KOPT-K1 (cell line): ENCODE data around the gene TXNL4A.
"Not testable (repeated sequence)": the region's sequence is repeated elsewhere in the genome, so short reads cannot be mapped to it uniquely, and the experiment has no call there.

Experiments used
- H3K27ac ChIP-seq: fragments of 200-600 bp; sonication (generic); 2 replicates; pipeline ENCODE4 v1.5.1; 2016; ENCODE audit warnings: antibody characterized with exemption, mild to moderate bottlenecking, low read depth, low read length; ENCODE audit not compliant: poor library complexity, severe bottlenecking
- H3K36me3 ChIP-seq: fragments of 200-600 bp; sonication (generic); 2 replicates; pipeline ENCODE4 v1.5.1; 2017; ENCODE audit warnings: antibody characterized with exemption, mild to moderate bottlenecking, low read length, moderate library complexity; ENCODE audit not compliant: insufficient read depth
- H3K9me3 ChIP-seq: fragments of 200-600 bp; sonication (generic); 2 replicates; pipeline ENCODE4 v1.5.1; 2017; ENCODE audit warnings: antibody characterized with exemption, low read length, mild to moderate bottlenecking; ENCODE audit not compliant: insufficient read depth, poor library complexity, severe bottlenecking

The TXNL4A gene

DNA sequence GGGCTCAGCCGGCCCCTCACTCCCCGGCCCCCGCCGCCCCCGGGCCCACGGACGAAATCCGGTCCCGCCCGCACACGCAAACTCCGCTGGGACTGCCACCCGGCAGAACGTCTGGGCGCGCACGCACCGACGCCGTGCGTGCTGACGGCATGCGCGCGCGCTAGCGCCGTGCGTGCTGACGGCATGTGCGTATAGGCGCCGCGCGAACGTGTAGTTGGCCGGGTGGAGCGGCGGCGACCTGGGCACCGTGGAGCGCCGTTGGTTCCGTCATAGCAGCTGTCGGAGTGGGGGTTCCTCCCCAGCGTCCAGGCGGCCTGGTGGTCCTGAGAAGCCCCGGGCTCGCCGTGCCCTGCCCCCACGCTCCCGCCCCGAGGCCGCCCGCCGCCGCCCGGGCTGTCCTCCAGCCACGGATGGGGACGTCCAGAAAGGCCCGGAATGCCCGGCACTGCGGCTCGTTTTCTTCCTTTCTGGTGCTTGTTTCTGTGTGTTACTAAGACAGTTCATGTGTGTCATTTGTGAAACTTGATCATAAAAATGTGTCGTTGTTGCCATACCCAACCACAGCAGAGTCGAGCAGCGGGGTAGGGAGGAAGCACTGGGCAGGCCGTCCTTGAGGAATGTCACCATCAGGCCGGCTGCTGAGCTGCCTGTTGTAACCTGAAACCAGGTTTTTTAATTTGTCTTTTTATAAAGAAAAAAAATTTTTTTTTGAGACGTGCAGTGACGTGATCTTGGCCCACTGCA is at the start of gene TXNL4A:
Gene TXNL4A, minus strand, starts transcription at position 113 of the 744 bp plus-strand sequence. CDS start 171 bp downstream, outside the sequence.
- Histone ChIP-seq H3K27ac (peak within 1 kb of the TSS; percentile 89), H3K36me3 (peaks cover 31% of the 10 kb centered on the region), H3K9me3 (no peaks in the 10 kb centered on the region)

DNA sequence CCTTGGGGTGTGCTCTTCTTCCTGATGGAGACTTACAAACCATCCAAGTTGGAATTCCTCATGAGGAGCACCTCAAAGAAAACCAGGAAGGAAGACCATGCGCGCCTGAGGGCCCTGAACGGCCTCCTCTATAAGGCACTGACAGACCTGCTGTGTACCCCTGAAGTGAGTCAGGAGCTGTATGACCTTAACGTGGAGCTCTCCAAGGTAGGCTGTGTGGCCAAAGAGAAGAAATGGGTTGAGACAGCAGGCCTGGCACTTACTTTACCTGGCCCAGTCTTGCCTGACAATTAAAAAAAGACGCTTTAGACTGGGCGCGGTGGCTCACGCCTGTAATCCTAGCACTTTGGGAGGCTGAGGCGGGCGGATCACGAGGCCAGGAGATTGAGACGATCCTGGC is 48.9 kb upstream of the TXNL4A start:
- H3K36me3 ChIP-seq = peaks cover 48% of the 10 kb centered on the region
- no peaks in the 10 kb centered on the region for H3K9me3 ChIP-seq
- H3K27ac ChIP-seq = no peak overlapping the region

GRCh38 chr18:80035997-80036396 is 47.6 kb upstream of the TXNL4A start:
- Histone ChIP-seq H3K36me3 (peaks cover 38% of the 10 kb centered on the region), H3K27ac (no peak overlapping the region), H3K9me3 (no peaks in the 10 kb centered on the region)

DNA sequence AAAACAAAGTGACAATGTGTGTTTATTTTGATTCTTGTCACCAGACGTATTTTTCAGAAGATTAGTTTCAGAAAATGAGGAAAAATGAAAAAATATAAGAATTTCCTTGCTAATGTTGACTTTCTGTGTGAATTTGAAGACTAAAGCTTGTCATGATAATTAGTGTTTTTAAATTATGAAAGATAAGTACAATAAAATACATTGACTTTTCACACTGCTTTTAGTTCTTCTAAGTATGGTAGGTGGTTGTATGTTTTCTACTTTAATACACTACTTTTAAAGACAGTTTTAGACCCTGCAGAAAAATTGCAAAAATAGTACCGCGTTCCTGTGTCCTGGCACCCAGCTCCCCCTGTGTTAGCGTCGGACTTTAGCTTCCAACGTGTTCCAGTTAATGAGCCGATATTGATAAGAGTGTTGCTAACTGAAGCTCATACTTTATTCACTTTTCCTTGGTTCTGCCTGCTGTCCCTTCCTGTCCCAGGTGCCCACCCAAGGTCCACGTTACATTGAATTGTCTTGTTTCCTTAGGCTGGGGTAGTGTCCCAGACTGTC is 46.6 kb upstream of the TXNL4A start:
- Histone ChIP-seq H3K36me3 (peaks cover 30% of the 10 kb centered on the region), H3K9me3 (no peaks in the 10 kb centered on the region), H3K27ac (peak overlapping the region; percentile 74)

- Histone ChIP-seq H3K27ac (peak within 1 kb of the TSS; percentile 74), H3K36me3 (peaks cover 23% of the 10 kb centered on the region), H3K9me3 (no peaks in the 10 kb centered on the region)
Observed at GRCh38 chr18:80034068-80034851, 45.9 kb upstream of the TXNL4A start, which contains the start of gene RBFA. Gene RBFA, plus strand, starts transcription at chr18:80034434. Its CDS starts 62 bp downstream, at chr18:80034496.

- Histone ChIP-seq H3K9me3 (no peaks in the 10 kb centered on the region), H3K27ac (peak overlapping the region; percentile 50), H3K36me3 (peaks cover 15% of the 10 kb centered on the region)
Observed at GRCh38 chr18:80033181-80034067, 45.1 kb upstream of the TXNL4A start.

- H3K36me3 ChIP-seq = no peaks in the 10 kb centered on the region
- no peak overlapping the region for H3K27ac ChIP-seq
- peaks cover 17% of the 10 kb centered on the region for H3K9me3 ChIP-seq
Observed at GRCh38 chr18:80029690-80030089, 41.3 kb upstream of the TXNL4A start.

GRCh38 chr18:80027719-80028118 is 39.4 kb upstream of the TXNL4A start:
- H3K27ac ChIP-seq, H3K36me3 ChIP-seq: not testable (repeated sequence)
- H3K9me3 ChIP-seq = peaks cover 37% of the 10 kb centered on the region

DNA sequence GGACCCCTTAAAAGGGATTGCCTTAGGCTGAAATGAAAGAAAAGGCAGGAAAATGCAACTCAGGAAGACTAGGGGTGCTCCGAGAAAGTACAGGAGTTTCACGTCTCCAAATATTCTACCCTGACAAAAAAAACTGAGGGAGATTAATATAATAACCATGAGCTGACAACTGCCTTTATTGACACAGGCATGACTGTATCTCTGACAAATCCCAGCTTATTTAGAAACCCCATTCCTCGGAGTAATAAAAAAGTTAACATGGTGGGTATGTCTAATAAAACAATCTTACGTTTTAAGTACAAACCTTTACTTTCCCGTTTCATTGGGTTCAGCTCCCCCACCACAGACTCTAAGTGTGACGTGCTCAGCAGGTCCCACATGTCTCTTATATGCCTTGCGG is 38.0 kb upstream of the TXNL4A start:
- no peaks in the 10 kb centered on the region for H3K36me3 ChIP-seq
- peaks cover 51% of the 10 kb centered on the region for H3K9me3 ChIP-seq
- no peak overlapping the region for H3K27ac ChIP-seq

DNA sequence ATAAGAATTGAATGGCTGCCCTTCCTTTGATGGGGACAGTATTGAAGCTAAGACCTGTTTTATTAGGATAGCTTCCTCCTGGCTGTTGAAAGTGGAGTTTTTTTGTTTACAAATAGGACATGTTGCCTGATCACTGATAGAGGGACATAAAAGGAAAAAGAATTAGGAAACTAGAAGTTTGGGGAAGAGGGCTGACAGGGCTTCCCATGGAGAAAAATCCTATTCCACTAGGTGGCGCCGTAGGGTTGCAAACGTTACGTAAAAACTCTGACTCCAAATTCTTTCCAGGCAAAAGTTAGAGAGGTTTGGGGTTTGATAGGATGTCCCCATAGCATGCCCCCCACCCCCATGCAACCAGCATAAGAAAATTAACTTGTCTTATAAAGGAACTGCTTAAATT is 34.8 kb upstream of the TXNL4A start:
- Histone ChIP-seq H3K9me3 (peaks cover 79% of the 10 kb centered on the region), H3K36me3 (no peaks in the 10 kb centered on the region), H3K27ac (no peak overlapping the region)

- no peaks in the 10 kb centered on the region for H3K36me3 ChIP-seq
- peaks cover 79% of the 10 kb centered on the region for H3K9me3 ChIP-seq
- no peak overlapping the region for H3K27ac ChIP-seq
Observed at GRCh38 chr18:80022613-80023012, 34.2 kb upstream of the TXNL4A start.

GRCh38 chr18:80012714-80013113 is 24.4 kb upstream of the TXNL4A start:
- peaks cover 41% of the 10 kb centered on the region for H3K9me3 ChIP-seq
- no peak overlapping the region for H3K27ac ChIP-seq
- no peaks in the 10 kb centered on the region for H3K36me3 ChIP-seq

DNA sequence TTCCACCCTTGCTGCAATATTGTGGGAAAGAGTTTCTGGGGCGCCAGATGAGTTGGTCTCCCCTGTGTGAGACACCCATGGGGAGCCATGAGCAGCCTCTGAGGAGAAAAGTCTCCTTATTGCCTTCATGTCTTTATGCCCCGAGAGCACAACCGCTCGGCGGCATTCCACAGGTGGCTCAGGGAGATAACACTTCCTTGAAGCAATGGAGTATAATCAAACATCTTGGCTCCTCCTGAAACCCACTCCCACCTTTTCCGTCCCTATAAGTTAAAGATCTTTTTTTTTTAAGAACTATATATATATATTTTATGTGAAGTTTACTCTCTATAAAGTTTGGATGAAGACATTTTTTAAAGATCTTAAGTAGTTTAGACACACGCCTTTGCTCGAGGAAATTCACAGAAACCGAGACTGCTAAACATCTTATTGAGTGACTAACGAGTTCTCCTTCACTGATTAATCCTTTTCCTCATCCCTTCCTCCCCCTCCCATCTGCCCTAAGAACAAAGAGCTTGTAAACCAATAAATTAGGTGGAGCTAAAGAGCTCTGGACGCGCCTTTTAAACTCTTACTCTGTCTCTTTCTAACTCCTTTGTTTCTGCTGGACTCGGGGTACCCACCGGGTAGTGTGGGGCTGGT is 23.3 kb upstream of the TXNL4A start:
- not testable (repeated sequence) for H3K27ac ChIP-seq, H3K36me3 ChIP-seq
- peaks cover 41% of the 10 kb centered on the region for H3K9me3 ChIP-seq

DNA sequence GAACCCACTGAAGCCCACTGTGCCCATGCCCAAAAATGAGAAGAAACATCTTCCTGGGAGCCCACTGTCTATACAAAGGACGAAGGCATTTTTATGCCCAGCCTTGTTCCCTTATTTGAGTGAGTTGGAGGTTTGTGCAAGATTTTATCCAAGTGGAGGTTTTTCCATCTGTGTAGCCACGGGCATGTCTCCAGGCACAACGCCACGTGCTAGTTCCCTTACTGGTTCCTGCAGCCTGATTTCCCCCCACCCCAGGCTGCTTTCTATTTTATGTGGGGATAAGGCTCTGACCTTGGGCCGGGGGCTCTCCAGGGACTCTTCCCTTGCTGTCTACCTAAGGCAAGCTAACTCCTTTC is 22.2 kb upstream of the TXNL4A start:
- Histone ChIP-seq H3K27ac (no peak overlapping the region), H3K36me3 (no peaks in the 10 kb centered on the region), H3K9me3 (peaks cover 41% of the 10 kb centered on the region)
